Head of caudate nucleus (tissue), 42 donors: ENCODE measurements around the gene OOEP.
A peak's percentile ranks its signal among the peaks of the same experiment; 100 is the strongest.
"Not testable (repeated sequence)": the region's sequence is repeated elsewhere in the genome, so short reads cannot be mapped to it uniquely, and the experiment has no call there.

Source experiments
- DNase-seq, 42 donors: peaks; one replicate each; pipeline versions ENCODE4 v3.0.0 to v3.0.0-alpha.2; 2020 to 2021; ENCODE audit warnings: mixed read lengths in 7 of 42
- intact Hi-C: fragments of 100-400 bp; cut with DNase I; formaldehyde crosslinking; loops from one replicate; pipeline ENCODE4 v1.15.0; 2022

The OOEP gene

GRCh38 chr6:73369563-73369962 is at the start of gene OOEP:
Gene OOEP (minus strand): TSS chr6:73369897. CDS start chr6:73369792, 105 bp downstream.
- intact Hi-C loops = no loop called here
- DNase-seq = no peak

- intact Hi-C loops = no loop called here
- no peak for DNase-seq
These were observed 48.5 kb upstream of the OOEP start for GRCh38 chr6:73418081-73418741.

GRCh38 chr6:73413102-73413501 is 43.4 kb upstream of the OOEP start:
- no peak for DNase-seq
- intact Hi-C loops = no loop called here

- intact Hi-C loops = no loop called here
- DNase-seq = no peak
These were observed 39.7 kb upstream of the OOEP start for GRCh38 chr6:73409395-73409794.

- no peak for DNase-seq
- intact Hi-C loops = no loop called here
These were observed 31.0 kb upstream of the OOEP start for GRCh38 chr6:73400656-73401055.

- intact Hi-C loops = no loop called here
- no peak for DNase-seq
These were observed 26.2 kb upstream of the OOEP start for GRCh38 chr6:73395875-73396274.

GRCh38 chr6:73394577-73395354 is 25.1 kb upstream of the OOEP start, which contains the start of gene DDX43:
Gene DDX43 (plus strand): TSS chr6:73394828. CDS start chr6:73394906, 78 bp downstream.
- peak in 12 of 42 donors; percentile 4 to 58 (median 36) for DNase-seq
- intact Hi-C loops = no loop called here

GRCh38 chr6:73393278-73393677 is 23.6 kb upstream of the OOEP start:
- no peak for DNase-seq

GRCh38 chr6:73392188-73392587 is 22.5 kb upstream of the OOEP start:
- intact Hi-C loops, DNase-seq: not testable (repeated sequence)

More at GRCh38 chr6:73393278-73393677, 23.6 kb upstream of the OOEP start:
- intact Hi-C loops = no loop called here

GRCh38 chr6:73391675-73392074 is 22.0 kb upstream of the OOEP start:
- DNase-seq = no peak
- intact Hi-C loops = no loop called here

- intact Hi-C loops = no loop called here
These were observed 20.2 kb upstream of the OOEP start for GRCh38 chr6:73389854-73390253.

GRCh38 chr6:73388800-73389512 is 19.3 kb upstream of the OOEP start:
- intact Hi-C loops = no loop called here
- peak; percentile 12 to 83 (median 62) for DNase-seq

More at GRCh38 chr6:73389854-73390253, 20.2 kb upstream of the OOEP start:
- no peak for DNase-seq

GRCh38 chr6:73388433-73388799 is 18.7 kb upstream of the OOEP start:
- no peak for DNase-seq
- intact Hi-C loops = no loop called here

- DNase-seq = no peak
- intact Hi-C loops = no loop called here
These were observed 12.9 kb upstream of the OOEP start for GRCh38 chr6:73382462-73383113.

- intact Hi-C loops, DNase-seq: not testable (repeated sequence)
These were observed 11.8 kb upstream of the OOEP start for GRCh38 chr6:73381531-73381930.

GRCh38 chr6:73377225-73377624 is 7.5 kb upstream of the OOEP start:
- intact Hi-C loops = no loop called here

GRCh38 chr6:73375216-73375615 is 5.5 kb upstream of the OOEP start:
- no peak for DNase-seq
- intact Hi-C loops = no loop called here

More at GRCh38 chr6:73377225-73377624, 7.5 kb upstream of the OOEP start:
- DNase-seq = no peak

GRCh38 chr6:73372516-73372915 is 2.8 kb upstream of the OOEP start:
- peak in 13 of 42 donors; percentile 7 to 62 (median 24) for DNase-seq
- intact Hi-C loops = no loop called here

- no peak for DNase-seq
- intact Hi-C loops = no loop called here
These were observed 2.3 kb upstream of the OOEP start for GRCh38 chr6:73371984-73372383.
